Naive thymus-derived CD8-positive, alpha-beta T cell (primary cell): ENCODE results near the gene ADAM29. TPM values are rescaled to one million over a fixed set of nuclear protein-coding genes. Genes with fewer than 3 reads are reported as not detected.
"Not testable (repeated sequence)": the region's sequence is repeated elsewhere in the genome, so short reads cannot be mapped to it uniquely, and the experiment has no call there.

ENCODE experiments used
- ATAC-seq, 2 donors: fragments of 150-1000 bp; cut with Tn5 transposase in 1 of 2; sonication (Bioruptor Pico), chemical (Tn5 transposase) in 1 of 2; 1 replicate in 1 of 2; 2 replicates in 1 of 2; pipeline ENCODE4 v1.10.0; 2021; ENCODE audit warnings: mild to moderate bottlenecking in 2 of 2, moderate library complexity in 2 of 2
- POLR2A ChIA-PET: fragments of 350-600 bp; sonication (Branson Sonifier 250); formaldehyde crosslinking; loops from one replicate; lab custom pipeline; 2021; ENCODE audit warnings: antibody characterized with exemption; lab: Charles Lee
- DNase-seq, 10 donors: peaks; one replicate each; pipeline versions ENCODE4 v3.0.0 to v3.0.0-alpha.2; 2020 to 2022
- H3K27ac Mint-ChIP-seq, 10 donors: one replicate each; pipeline ENCODE4 v1.8.0; 2020 to 2022; ENCODE audit warnings: mild to moderate bottlenecking in 10 of 10, mixed read lengths in 10 of 10, moderate library complexity in 4 of 10, inconsistent platforms in 1 of 10
- H3K27me3 Mint-ChIP-seq, 5 donors: one replicate each; pipeline ENCODE4 v1.8.0; 2021 to 2022; ENCODE audit warnings: mixed read lengths in 5 of 5
- H3K36me3 Mint-ChIP-seq, 3 donors: one replicate each; pipeline ENCODE4 v1.8.0; 2020 to 2022; ENCODE audit warnings: mixed read lengths in 3 of 3, mild to moderate bottlenecking in 2 of 3, inconsistent platforms in 1 of 3
- H3K4me1 Mint-ChIP-seq, 4 donors: one replicate each; pipeline ENCODE4 v1.8.0; 2021 to 2022; ENCODE audit warnings: mixed read lengths in 4 of 4
- H3K4me3 Mint-ChIP-seq, 10 donors: one replicate each; pipeline ENCODE4 v1.8.0; 2020 to 2022; ENCODE audit warnings: mild to moderate bottlenecking in 10 of 10, mixed read lengths in 10 of 10, moderate library complexity in 6 of 10, inconsistent platforms in 1 of 10
- H3K9me3 Mint-ChIP-seq, 9 donors: one replicate each; pipeline ENCODE4 v1.8.0; 2020 to 2022; ENCODE audit warnings: mixed read lengths in 9 of 9, mild to moderate bottlenecking in 3 of 9, inconsistent platforms in 1 of 9, moderate library complexity in 1 of 9
- polyA plus RNA-seq, 3 donors: library from polyadenylated mRNA; unstranded; fragments of 300-500 nt; fragmentation: Illumina TruSeq; gene quantifications; one replicate each; pipeline ENCODE4 v1.2.3, GENCODE V29; 2021
- total RNA-seq, 8 experiments: library from RNA in 2 of 8; stranded (reverse) in 2 of 8; gene quantifications; one replicate each; pipeline ENCODE4 v1.2.3 and lab custom pipeline; 2021 to 2026

The ADAM29 gene
- total and polyA plus RNA-seq, 5 experiments from 2014 or later, result not detected

DNA sequence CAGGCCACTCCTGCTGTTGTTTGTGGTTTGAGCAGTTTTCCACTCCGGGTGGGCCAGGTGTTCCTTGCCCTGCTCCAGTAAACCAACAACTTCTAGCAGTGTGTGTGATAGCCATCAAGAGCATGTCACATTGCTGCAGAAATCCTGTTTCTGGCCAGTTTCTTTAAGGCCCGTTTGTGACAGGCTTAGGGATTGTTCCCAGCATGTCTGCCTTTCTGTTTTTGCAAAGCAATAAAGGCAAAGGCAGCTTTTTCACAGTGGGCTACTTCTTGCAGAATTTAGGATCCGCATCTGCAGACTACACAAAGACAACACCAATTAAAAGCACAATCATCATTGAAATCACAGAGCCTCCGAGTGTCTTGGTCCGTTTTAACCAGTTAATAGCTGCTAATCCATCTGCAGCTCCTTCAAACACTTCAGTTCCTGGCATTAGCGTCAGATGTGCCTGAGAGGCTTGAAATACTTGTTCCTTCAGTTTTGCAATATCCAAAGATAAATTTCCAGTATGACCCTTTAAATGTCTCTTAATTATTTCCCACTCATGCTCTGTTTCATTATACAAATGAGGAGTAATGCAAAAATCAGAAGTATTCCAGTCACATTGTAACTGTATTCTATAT is 65.1 kb downstream of the ADAM29 start:
- H3K27ac Mint-ChIP-seq, result no peak overlapping the region
- POLR2A ChIA-PET, result no interaction called here
- H3K4me1 Mint-ChIP-seq, result no peaks in the 10 kb centered on the region
- H3K27me3 Mint-ChIP-seq, result no peaks in the 10 kb centered on the region
- DNase-seq (no peak), ATAC-seq (no peak)
- peaks cover 11 to 41% (median 17%) of the 10 kb centered on the region in 9 donors for H3K9me3 Mint-ChIP-seq
- H3K4me3 Mint-ChIP-seq, result no peak overlapping the region
- peaks cover 0 to 9% (median 2%) of the 10 kb centered on the region in 3 donors for H3K36me3 Mint-ChIP-seq

DNA sequence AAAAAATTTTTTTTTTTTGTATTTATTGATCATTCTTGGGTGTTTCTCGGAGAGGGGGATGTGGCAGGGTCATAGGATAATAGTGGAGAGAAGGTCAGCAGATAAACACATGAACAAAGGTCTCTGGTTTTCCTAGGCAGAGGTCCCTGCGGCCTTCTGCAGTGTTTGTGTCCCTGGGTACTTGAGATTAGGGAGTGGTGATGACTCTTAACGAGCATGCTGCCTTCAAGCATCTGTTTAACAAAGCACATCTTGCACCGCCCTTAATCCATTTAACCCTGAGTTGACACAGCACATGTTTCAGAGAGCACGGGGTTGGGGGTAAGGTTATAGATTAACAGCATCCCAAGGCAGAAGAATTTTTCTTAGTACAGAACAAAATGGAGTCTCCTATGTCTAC is 65.7 kb downstream of the ADAM29 start:
- peaks cover 11 to 41% (median 17%) of the 10 kb centered on the region in 9 donors for H3K9me3 Mint-ChIP-seq
- H3K36me3 Mint-ChIP-seq, H3K27me3 Mint-ChIP-seq, POLR2A ChIA-PET, H3K4me3 Mint-ChIP-seq, ATAC-seq, DNase-seq, H3K4me1 Mint-ChIP-seq, H3K27ac Mint-ChIP-seq: not testable (repeated sequence)

DNA sequence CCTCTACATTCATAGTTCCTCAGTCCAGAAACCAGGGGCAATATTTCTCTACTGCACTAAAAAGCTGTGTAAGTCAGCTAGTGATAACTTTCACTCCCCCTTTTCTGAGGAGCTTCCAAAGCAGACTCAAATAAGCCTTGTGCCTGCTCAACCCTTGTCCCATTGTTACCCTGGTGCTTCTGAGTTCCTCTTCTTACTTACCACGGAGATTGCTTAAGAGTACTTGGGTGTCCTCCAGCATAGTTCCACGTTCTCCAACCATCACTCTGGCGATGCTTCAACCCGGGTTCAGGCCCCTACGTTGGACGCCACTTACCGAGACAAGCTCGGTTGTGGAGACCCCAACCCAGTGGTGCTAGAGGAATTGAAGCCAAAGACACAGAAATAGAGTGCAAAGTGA is 71.6 kb downstream of the ADAM29 start:
- POLR2A ChIA-PET, result no interaction called here
- no peak for ATAC-seq
- H3K27ac Mint-ChIP-seq, result peak overlapping the region in 1 of 10 donors; percentile 29
- no peak for DNase-seq
- no peak overlapping the region for H3K4me3 Mint-ChIP-seq
- H3K36me3 Mint-ChIP-seq, result peaks cover 0 to 4% (median 2%) of the 10 kb centered on the region in 3 donors
- H3K27me3 Mint-ChIP-seq, result peaks cover 0 to 1% (median 0%) of the 10 kb centered on the region in 5 donors
- no peaks in the 10 kb centered on the region for H3K4me1 Mint-ChIP-seq
- peaks cover 6 to 26% (median 12%) of the 10 kb centered on the region in 9 donors for H3K9me3 Mint-ChIP-seq

DNA sequence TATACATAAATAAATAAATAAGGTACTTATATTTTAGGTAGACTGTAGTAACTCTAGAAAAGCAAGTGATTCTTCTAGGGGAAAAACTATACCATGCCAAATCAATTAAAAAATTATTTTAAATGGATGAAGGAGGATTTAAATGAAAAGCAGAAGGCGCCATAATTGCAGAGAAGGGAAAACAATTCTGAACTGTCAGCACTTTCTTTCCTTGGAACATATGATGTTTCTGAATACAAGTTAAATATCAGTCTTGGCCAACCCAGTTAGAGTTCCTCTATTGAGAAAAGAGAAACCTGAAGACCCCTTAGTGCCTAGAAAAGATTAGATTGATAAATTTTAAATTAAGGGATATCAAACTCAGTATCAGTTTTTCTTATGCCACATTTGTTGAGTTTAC is 75.8 kb downstream of the ADAM29 start:
- Mint-ChIP-seq H3K4me1 (no peaks in the 10 kb centered on the region), H3K9me3 (peaks cover 0 to 8% (median 2%) of the 10 kb centered on the region in 9 donors), H3K4me3 (no peak overlapping the region), H3K36me3 (no peaks in the 10 kb centered on the region), H3K27me3 (peaks cover 0 to 1% (median 0%) of the 10 kb centered on the region in 5 donors), H3K27ac (no peak overlapping the region)
- ATAC-seq (no peak), DNase-seq (no peak)
- POLR2A ChIA-PET, result no interaction called here

DNA sequence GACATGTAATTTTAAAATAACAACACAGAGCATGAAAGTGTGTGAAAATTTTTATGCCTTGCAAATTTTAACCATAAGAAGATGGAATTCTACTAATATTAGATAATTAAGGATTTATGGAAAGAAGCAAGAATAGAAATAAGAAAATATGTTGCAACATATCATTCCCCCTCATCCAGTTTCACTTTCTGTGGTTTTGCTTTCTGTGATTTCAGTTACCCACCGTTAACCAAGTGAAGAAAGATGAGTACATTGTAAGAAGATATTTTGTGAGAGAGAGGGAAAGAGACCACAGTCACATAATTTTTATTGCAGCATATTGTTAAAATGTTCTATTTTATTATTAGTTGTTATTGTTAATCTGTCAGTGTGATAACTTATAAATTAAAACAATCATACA is 77.9 kb downstream of the ADAM29 start:
- DNase-seq (no peak), ATAC-seq (no peak)
- Mint-ChIP-seq H3K9me3 (peaks cover 0 to 12% (median 2%) of the 10 kb centered on the region in 9 donors), H3K27ac (no peak overlapping the region), H3K4me3 (no peak overlapping the region), H3K36me3 (no peaks in the 10 kb centered on the region), H3K27me3 (peaks cover 0 to 1% (median 0%) of the 10 kb centered on the region in 5 donors), H3K4me1 (no peaks in the 10 kb centered on the region)
- POLR2A ChIA-PET, result no interaction called here

DNA sequence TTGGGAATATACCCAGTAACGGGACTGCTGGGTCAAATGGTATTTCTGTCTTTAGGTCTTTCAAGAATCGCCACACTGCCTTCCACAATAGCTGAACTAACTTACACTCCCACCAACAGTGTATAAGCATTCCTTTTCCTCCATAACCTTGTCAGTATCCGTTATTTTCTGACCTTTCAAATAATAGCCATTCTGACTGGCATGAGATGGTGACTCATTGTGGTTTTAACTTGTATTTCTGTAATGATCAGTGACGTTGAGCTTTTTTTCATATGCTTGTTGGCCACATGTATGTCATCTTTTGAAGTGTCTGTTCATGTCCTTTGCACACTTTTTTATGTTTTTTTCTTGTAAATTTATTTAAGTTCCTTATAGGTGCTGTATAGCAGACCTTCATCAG is 81.2 kb downstream of the ADAM29 start:
- no peaks in the 10 kb centered on the region for H3K27me3 Mint-ChIP-seq
- DNase-seq, result no peak
- no peak overlapping the region for H3K27ac Mint-ChIP-seq
- H3K4me3 Mint-ChIP-seq, result no peak overlapping the region
- peaks cover 0 to 12% (median 0%) of the 10 kb centered on the region in 9 donors for H3K9me3 Mint-ChIP-seq
- H3K36me3 Mint-ChIP-seq, result no peaks in the 10 kb centered on the region
- H3K4me1 Mint-ChIP-seq, result no peaks in the 10 kb centered on the region
- ATAC-seq, result no peak
- POLR2A ChIA-PET, result no interaction called here

DNA sequence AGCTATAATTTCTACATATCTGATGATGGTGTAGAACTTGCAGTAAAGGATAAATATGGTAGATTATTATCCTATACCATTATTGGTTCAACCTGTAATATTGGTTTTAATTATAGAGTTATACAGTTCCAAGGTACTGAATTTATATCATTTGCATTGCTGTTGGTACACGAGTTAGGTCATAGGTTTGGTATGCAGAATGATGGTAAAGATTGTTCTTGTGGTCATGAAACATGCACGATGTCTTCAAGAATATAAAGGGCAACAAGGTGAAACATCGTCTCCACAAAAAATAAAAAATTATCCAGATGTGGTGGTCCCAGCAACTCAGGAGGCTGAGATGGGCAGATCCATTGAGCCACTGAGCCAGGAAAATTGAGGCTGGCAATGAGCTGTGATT is 99.6 kb downstream of the ADAM29 start:
- no peaks in the 10 kb centered on the region for H3K27me3 Mint-ChIP-seq
- POLR2A ChIA-PET, result no interaction called here
- no peaks in the 10 kb centered on the region for H3K4me1 Mint-ChIP-seq
- H3K4me3 Mint-ChIP-seq, result no peak overlapping the region
- no peak for DNase-seq
- peaks cover 0 to 15% (median 3%) of the 10 kb centered on the region in 9 donors for H3K9me3 Mint-ChIP-seq
- H3K27ac Mint-ChIP-seq, result no peak overlapping the region
- ATAC-seq, result no peak
- H3K36me3 Mint-ChIP-seq, result no peaks in the 10 kb centered on the region

DNA sequence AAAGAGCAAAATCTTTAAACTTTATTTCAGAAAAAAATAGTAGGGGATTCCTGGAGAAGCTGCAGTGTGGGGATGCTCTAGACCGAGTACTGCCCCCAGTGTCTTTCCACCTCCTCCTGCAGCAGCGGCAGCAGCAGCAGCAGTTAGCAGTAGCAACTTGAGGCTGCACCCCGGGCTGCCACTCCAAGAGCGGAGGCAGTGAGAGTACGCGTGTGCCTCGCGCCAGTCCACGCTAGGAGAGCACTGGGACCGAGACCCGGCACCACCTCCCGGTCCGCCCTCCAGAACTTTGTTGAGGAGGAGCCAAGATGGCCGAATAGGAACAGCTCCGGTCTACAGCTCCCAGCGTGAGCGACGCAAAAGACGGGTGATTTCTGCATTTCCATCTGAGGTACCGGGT is 101.3 kb downstream of the ADAM29 start:
- H3K4me3 Mint-ChIP-seq, POLR2A ChIA-PET, DNase-seq, H3K36me3 Mint-ChIP-seq, H3K27me3 Mint-ChIP-seq, ATAC-seq, H3K4me1 Mint-ChIP-seq: not testable (repeated sequence)
- Mint-ChIP-seq H3K9me3 (peaks cover 0 to 15% (median 3%) of the 10 kb centered on the region in 9 donors), H3K27ac (peak overlapping the region in 1 of 10 donors; percentile 53)

Other genes starting within 250 kb of the ADAM29 start
- not detected for gene GLRA3, start 89.1 kb upstream of the ADAM29 start, total RNA-seq
- not detected for gene GLRA3, start 89.1 kb upstream of the ADAM29 start, polyA plus RNA-seq